Upper lobe of left lung (tissue), 4 donors: ENCODE measurements around the gene ATP6V1F.

Source experiments
- CTCF ChIP-seq, 6 experiments: fragments of 450-650 bp in 4 of 6; fragments of 200-600 bp in 2 of 6; sonication (generic) in 2 of 6; IDR thresholded peaks; one replicate each; pipeline ENCODE4 v1.5.1; 2016 to 2019; ENCODE audit warnings: antibody characterized with exemption in 6 of 6
- EP300 ChIP-seq, 4 donors: sonication (generic); formaldehyde crosslinking; IDR thresholded peaks; one replicate each; pipeline ENCODE4 v1.5.1; 2017; ENCODE audit warnings: antibody characterized with exemption in 4 of 4, control low read depth in 2 of 4
- POLR2A ChIP-seq, 4 donors: fragments of 450-650 bp; IDR thresholded peaks; one replicate each; pipeline ENCODE4 v1.5.1; 2016 to 2017; ENCODE audit warnings: antibody characterized with exemption in 4 of 4, mild to moderate bottlenecking in 2 of 4
- POLR2AphosphoS5 ChIP-seq, 2 donors: sonication (generic); formaldehyde crosslinking; IDR thresholded peaks; one replicate each; pipeline ENCODE4 v1.5.1; 2017; ENCODE audit warnings: antibody characterized with exemption in 2 of 2

GRCh38 chr7:128872394-128872824 lies 9.8 kb downstream of the ATP6V1F start:
- TF ChIP-seq POLR2A (IDR thresholded peaks at IDR 0.05) = no peak
- TF ChIP-seq CTCF (IDR thresholded peaks at IDR 0.05) = no peak
- TF ChIP-seq POLR2AphosphoS5 (IDR thresholded peaks at IDR 0.05) = no peak
- TF ChIP-seq EP300 (IDR thresholded peaks at IDR 0.05) = no peak
